GM13976 (cell line): ENCODE measurements around the gene RUBCNL.

ENCODE experiments used
- DNase-seq: peaks from one replicate; pipeline ENCODE4 v3.0.0; 2012; ENCODE audit warnings: low spot score
- CTCF ChIP-seq: IDR thresholded peaks from 2 replicates; pipeline ENCODE4 v1.5.1; 2012; ENCODE audit warnings: borderline replicate concordance, mild to moderate bottlenecking; ENCODE audit not compliant: insufficient read depth; ENCODE audit errors: extremely low read depth, missing control alignments, control extremely low read depth
- in situ Hi-C: fragments of 300-500 bp; cut with MboI; formaldehyde crosslinking; loops from one replicate; pipeline ENCODE4 v1.12.0; 2022; ENCODE audit warnings: low sequenced_read_pairs, mixed read lengths, inconsistent platforms; ENCODE audit not compliant: unreplicated experiment

The RUBCNL gene

DNA sequence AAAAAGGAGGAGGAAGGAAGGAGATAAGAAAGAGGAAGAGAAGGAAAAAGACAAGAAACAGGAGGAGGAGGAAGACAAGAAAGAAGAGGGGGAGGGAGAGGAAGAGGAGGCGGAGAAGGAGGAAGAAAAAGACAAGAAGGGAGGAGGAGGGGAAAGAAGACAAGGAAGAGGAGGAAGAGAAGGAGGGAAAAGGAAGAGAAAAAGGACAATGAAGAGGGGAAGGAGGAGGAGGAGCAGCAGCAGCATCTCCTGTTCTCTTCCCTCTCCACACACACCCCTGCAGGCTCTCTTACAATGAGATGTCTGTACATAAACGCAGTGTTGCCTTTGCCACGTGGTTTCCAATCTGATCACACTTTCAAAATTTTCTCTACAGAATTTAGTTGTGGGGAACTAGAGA, 66.6 kb downstream of the RUBCNL start:
- in situ Hi-C loops: no loop called here
- no peak for DNase-seq
- TF ChIP-seq CTCF: no peak

DNA sequence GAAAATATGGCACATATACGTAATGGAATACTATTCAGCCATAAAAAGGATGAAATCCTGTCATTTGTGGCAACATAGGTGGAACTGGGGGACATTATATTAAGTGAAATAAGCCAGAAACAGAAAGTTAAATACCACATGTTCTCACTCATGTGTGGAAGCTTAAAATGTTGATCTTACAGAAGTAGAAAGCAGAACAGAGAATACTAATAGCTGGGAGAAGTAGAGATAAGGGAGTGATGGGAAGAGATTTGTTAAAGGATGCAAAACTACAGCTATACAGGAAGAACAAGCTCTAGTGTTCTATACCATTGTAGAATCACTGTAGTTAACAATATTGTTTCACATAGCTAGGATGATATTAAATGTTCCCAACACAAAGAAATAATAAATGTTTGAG, 68.1 kb downstream of the RUBCNL start:
- TF ChIP-seq CTCF: no peak
- no peak for DNase-seq
- in situ Hi-C loops: no loop called here

DNA sequence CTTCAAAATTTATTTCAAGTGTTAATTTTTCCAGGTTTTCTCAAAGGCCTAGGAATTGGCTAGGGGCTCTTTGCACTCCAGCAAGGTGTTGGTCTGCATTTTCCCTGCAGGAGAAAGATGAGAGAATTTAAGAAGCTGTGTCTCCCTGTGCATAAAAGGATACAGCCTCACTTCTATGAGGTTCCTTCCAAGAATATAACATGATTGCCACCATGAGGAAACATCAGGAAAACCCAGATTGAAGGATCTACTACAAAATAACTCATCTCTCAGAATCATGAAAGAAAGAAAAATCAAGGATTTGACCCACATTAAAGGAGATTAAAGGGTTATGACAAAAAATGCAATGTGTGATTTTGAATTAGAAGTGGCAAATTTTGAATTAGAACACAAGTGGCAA, 69.9 kb downstream of the RUBCNL start:
- DNase-seq: no peak
- in situ Hi-C loops: no loop called here
- TF ChIP-seq CTCF: no peak

DNA sequence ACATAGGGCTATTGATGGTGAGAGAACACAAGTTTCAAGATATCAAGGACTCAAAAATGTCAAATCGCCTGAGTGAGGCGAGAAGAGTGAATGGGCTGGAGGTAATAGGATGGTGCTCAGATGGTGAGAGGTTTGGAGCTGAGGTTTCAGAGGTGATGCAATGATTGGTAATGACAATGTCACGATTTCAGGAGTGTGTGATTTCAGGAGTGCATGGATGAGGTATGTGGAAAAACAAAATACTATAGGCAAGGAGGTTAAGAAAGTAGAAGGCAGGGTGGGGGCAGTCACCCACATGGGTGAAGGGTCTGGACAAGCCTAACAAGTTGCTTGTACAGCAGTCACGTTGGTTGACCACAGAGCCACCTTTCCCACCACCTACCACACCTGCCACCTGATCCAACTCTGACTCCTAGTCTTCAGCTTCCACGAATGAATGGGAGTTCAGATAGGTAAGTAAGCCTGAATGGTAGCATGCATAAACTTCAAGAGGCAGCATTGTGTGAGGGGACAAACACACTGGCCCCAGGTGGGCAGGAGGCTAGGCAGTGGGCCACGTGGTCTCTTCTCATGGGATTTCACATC, 71.5 kb downstream of the RUBCNL start:
- TF ChIP-seq CTCF: no peak
- in situ Hi-C loops: no loop called here

DNA sequence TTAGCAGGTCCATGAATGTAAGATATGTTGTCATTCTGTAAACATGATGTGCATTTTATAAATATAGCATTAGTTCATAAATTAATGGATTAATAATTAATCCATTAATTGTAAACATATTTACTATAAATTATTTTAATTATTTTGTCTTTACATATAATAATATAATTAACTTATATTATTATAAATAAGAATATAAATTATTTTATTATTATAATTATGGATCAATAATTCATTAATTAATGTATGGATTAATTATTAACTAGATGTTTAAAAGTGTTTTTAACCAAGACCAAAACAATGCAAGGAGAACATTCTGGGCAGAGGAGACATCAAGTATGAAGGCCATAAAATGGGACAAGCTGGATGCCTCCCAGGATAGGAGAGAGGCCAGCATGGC, 72.0 kb downstream of the RUBCNL start:
- no peak for TF ChIP-seq CTCF
- in situ Hi-C loops: no loop called here
- no peak for DNase-seq

More for the DNA sequence above, 71.5 kb downstream of the RUBCNL start:
- no peak for DNase-seq

DNA sequence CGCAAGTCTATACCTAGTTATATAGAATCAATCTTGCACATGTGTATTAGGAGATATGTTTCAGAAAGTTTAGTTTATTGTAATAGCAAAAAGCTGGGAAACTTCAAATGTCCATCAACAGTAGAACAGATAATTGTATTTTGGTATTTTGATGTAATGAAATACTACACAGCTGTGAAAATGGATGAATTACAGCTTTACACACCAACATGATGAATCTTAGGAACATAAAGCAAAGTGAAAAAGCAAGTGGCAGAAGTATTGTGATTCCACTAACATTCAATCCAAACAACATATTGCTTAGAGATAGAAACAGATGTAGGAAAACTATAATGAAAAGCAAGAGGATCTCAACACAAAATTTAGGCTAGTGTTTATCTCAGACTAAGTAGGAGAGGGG, 72.5 kb downstream of the RUBCNL start:
- DNase-seq: no peak
- in situ Hi-C loops: no loop called here
- TF ChIP-seq CTCF: no peak
